ENCODE data around the gene PNKD.
"Not testable (repeated sequence)": the region's sequence is repeated elsewhere in the genome, so short reads cannot be mapped to it uniquely, and the experiment has no call there.

Gene PNKD

GRCh38 chr2:218313356-218313755 is 43.0 kb downstream of the PNKD start:
- Histone ChIP-seq H3K9me3 (ENCODE audit: insufficient read depth, low read depth, low read length) (no peaks in the 10 kb centered on the region), H3K9ac (ENCODE audit: low read depth, low read length) (no peak overlapping the region), H3K4me3 (ENCODE audit: low read length) (no peak overlapping the region), H3K36me3 (ENCODE audit: insufficient read depth, low read length) (no peaks in the 10 kb centered on the region), H3K27ac (ENCODE audit: low read depth, low read length) (no peak overlapping the region), H3K4me1 (ENCODE audit: insufficient read depth, low read length) (no peaks in the 10 kb centered on the region), H3K27me3 (ENCODE audit: insufficient read depth, low read length) (no peaks in the 10 kb centered on the region)
- 80% methylated on average over 1 of the region's 1 CpG for WGBS

- H3K27me3 ChIP-seq (ENCODE audit: insufficient read depth, low read length); H3K9me3 ChIP-seq (ENCODE audit: insufficient read depth, low read depth, low read length); H3K4me1 ChIP-seq (ENCODE audit: insufficient read depth, low read length); H3K36me3 ChIP-seq (ENCODE audit: insufficient read depth, low read length); H3K4me3 ChIP-seq (ENCODE audit: low read length); H3K27ac ChIP-seq (ENCODE audit: low read depth, low read length); H3K9ac ChIP-seq (ENCODE audit: low read depth, low read length): not testable (repeated sequence)
- WGBS = 93% methylated on average over 4 of the region's 4 CpGs
These were observed 44.4 kb downstream of the PNKD start for GRCh38 chr2:218314764-218315163.

- no peaks in the 10 kb centered on the region for H3K4me1 ChIP-seq (ENCODE audit: insufficient read depth, low read length)
These were observed 45.1 kb downstream of the PNKD start for GRCh38 chr2:218315397-218315796.

GRCh38 chr2:218317303-218317630 is 46.9 kb downstream of the PNKD start:
- Histone ChIP-seq H3K9me3 (ENCODE audit: insufficient read depth, low read depth, low read length) (no peaks in the 10 kb centered on the region), H3K4me1 (ENCODE audit: insufficient read depth, low read length) (peaks cover 3% of the 10 kb centered on the region), H3K9ac (ENCODE audit: low read depth, low read length) (no peak overlapping the region), H3K27me3 (ENCODE audit: insufficient read depth, low read length) (no peaks in the 10 kb centered on the region), H3K27ac (ENCODE audit: low read depth, low read length) (no peak overlapping the region), H3K36me3 (ENCODE audit: insufficient read depth, low read length) (no peaks in the 10 kb centered on the region), H3K4me3 (ENCODE audit: low read length) (no peak overlapping the region)
- 94% methylated on average over 1 of the region's 1 CpG for WGBS

More at GRCh38 chr2:218315397-218315796, 45.1 kb downstream of the PNKD start:
- no peak overlapping the region for H3K9ac ChIP-seq (ENCODE audit: low read depth, low read length)
- H3K4me3 ChIP-seq (ENCODE audit: low read length) = no peak overlapping the region
- WGBS = 94% methylated on average over 4 of the region's 8 CpGs
- no peaks in the 10 kb centered on the region for H3K9me3 ChIP-seq (ENCODE audit: insufficient read depth, low read depth, low read length)
- no peaks in the 10 kb centered on the region for H3K36me3 ChIP-seq (ENCODE audit: insufficient read depth, low read length)
- no peak overlapping the region for H3K27ac ChIP-seq (ENCODE audit: low read depth, low read length)
- no peaks in the 10 kb centered on the region for H3K27me3 ChIP-seq (ENCODE audit: insufficient read depth, low read length)

GRCh38 chr2:218317835-218318234 is 47.5 kb downstream of the PNKD start:
- H3K4me3 ChIP-seq (ENCODE audit: low read length) = no peak overlapping the region
- no peaks in the 10 kb centered on the region for H3K27me3 ChIP-seq (ENCODE audit: insufficient read depth, low read length)
- 93% methylated on average over 4 of the region's 4 CpGs for WGBS
- H3K27ac ChIP-seq (ENCODE audit: low read depth, low read length) = no peak overlapping the region
- H3K9me3 ChIP-seq (ENCODE audit: insufficient read depth, low read depth, low read length) = no peaks in the 10 kb centered on the region
- no peaks in the 10 kb centered on the region for H3K36me3 ChIP-seq (ENCODE audit: insufficient read depth, low read length)
- no peak overlapping the region for H3K9ac ChIP-seq (ENCODE audit: low read depth, low read length)
- H3K4me1 ChIP-seq (ENCODE audit: insufficient read depth, low read length) = peaks cover 7% of the 10 kb centered on the region

DNA sequence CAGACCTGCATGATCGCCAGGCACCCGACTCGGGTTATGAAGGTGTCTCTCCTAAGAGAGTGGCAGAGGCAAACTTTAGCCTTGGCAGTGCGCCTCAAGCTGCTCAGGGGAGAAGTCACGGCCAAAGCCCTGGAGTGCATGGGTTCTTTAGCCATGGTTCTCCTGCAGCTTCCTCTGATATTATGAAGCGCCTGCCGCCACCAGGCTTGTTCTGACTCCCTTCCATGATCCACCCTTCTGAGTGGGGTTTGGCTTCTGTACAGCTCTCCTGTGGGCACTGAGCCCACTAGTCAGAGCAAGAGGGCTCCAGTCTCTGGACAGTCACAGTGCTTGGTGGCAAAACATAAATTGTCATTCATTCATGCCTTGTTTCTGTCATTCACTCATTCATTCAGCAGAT is 47.9 kb downstream of the PNKD start:
- Histone ChIP-seq H3K9ac (ENCODE audit: low read depth, low read length) (no peak overlapping the region), H3K4me1 (ENCODE audit: insufficient read depth, low read length) (peaks cover 7% of the 10 kb centered on the region), H3K27ac (ENCODE audit: low read depth, low read length) (no peak overlapping the region), H3K36me3 (ENCODE audit: insufficient read depth, low read length) (no peaks in the 10 kb centered on the region), H3K27me3 (ENCODE audit: insufficient read depth, low read length) (no peaks in the 10 kb centered on the region), H3K9me3 (ENCODE audit: insufficient read depth, low read depth, low read length) (no peaks in the 10 kb centered on the region), H3K4me3 (ENCODE audit: low read length) (no peak overlapping the region)
- WGBS = 80% methylated on average over 7 of the region's 7 CpGs

DNA sequence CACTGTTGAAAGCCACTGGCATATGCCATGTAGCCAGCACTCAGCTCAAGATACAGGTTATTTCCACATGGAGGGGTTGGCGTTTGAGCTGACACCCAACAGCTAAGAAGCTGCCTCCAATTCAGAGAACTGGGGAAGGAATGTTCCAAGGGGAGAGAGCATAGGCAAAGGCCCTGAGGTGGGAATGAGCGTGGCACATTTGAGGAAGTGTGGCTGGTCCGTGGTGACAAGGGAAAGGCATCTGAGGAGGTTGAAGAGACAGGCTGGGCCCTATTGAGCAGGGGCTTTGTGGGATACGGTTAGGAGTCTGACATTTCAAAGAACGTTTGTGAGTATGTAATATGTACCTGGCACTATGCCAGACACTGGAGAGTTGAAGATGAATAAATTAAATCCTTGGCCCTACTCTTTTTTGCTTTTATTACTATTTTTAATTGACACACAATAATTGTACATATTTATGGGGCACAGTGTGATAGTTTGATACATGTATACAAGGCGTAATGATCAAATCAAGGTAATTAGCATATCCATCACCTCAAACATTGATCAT is 49.6 kb downstream of the PNKD start:
- H3K9ac ChIP-seq (ENCODE audit: low read depth, low read length) = no peak overlapping the region
- H3K27me3 ChIP-seq (ENCODE audit: insufficient read depth, low read length) = no peaks in the 10 kb centered on the region
- no peak overlapping the region for H3K27ac ChIP-seq (ENCODE audit: low read depth, low read length)
- H3K36me3 ChIP-seq (ENCODE audit: insufficient read depth, low read length) = no peaks in the 10 kb centered on the region
- no peak overlapping the region for H3K4me3 ChIP-seq (ENCODE audit: low read length)
- no peaks in the 10 kb centered on the region for H3K9me3 ChIP-seq (ENCODE audit: insufficient read depth, low read depth, low read length)
- H3K4me1 ChIP-seq (ENCODE audit: insufficient read depth, low read length) = peaks cover 16% of the 10 kb centered on the region
- 67% methylated on average over 6 of the region's 6 CpGs for WGBS

- H3K4me1 ChIP-seq (ENCODE audit: insufficient read depth, low read length) = peaks cover 22% of the 10 kb centered on the region
- no peaks in the 10 kb centered on the region for H3K36me3 ChIP-seq (ENCODE audit: insufficient read depth, low read length)
- WGBS = 87% methylated on average over 2 of the region's 3 CpGs
- H3K27me3 ChIP-seq (ENCODE audit: insufficient read depth, low read length) = no peaks in the 10 kb centered on the region
- H3K4me3 ChIP-seq (ENCODE audit: low read length) = no peak overlapping the region
- H3K27ac ChIP-seq (ENCODE audit: low read depth, low read length) = no peak overlapping the region
- no peaks in the 10 kb centered on the region for H3K9me3 ChIP-seq (ENCODE audit: insufficient read depth, low read depth, low read length)
- H3K9ac ChIP-seq (ENCODE audit: low read depth, low read length) = no peak overlapping the region
These were observed 50.5 kb downstream of the PNKD start for GRCh38 chr2:218320704-218321336.

- peak overlapping the region; percentile 59; the same call in 1 of the 2 replicates for H3K27ac ChIP-seq (ENCODE audit: low read depth, low read length)
- H3K36me3 ChIP-seq (ENCODE audit: insufficient read depth, low read length) = no peaks in the 10 kb centered on the region
- no peaks in the 10 kb centered on the region for H3K27me3 ChIP-seq (ENCODE audit: insufficient read depth, low read length)
- H3K4me1 ChIP-seq (ENCODE audit: insufficient read depth, low read length) = peaks cover 31% of the 10 kb centered on the region
- H3K4me3 ChIP-seq (ENCODE audit: low read length) = peak overlapping the region; percentile 78
- WGBS = 1% methylated on average over 69 of the region's 69 CpGs
- no peaks in the 10 kb centered on the region for H3K9me3 ChIP-seq (ENCODE audit: insufficient read depth, low read depth, low read length)
- peak overlapping the region; percentile 64 for H3K9ac ChIP-seq (ENCODE audit: low read depth, low read length)
These were observed 52.6 kb downstream of the PNKD start for GRCh38 chr2:218322768-218323525.

DNA sequence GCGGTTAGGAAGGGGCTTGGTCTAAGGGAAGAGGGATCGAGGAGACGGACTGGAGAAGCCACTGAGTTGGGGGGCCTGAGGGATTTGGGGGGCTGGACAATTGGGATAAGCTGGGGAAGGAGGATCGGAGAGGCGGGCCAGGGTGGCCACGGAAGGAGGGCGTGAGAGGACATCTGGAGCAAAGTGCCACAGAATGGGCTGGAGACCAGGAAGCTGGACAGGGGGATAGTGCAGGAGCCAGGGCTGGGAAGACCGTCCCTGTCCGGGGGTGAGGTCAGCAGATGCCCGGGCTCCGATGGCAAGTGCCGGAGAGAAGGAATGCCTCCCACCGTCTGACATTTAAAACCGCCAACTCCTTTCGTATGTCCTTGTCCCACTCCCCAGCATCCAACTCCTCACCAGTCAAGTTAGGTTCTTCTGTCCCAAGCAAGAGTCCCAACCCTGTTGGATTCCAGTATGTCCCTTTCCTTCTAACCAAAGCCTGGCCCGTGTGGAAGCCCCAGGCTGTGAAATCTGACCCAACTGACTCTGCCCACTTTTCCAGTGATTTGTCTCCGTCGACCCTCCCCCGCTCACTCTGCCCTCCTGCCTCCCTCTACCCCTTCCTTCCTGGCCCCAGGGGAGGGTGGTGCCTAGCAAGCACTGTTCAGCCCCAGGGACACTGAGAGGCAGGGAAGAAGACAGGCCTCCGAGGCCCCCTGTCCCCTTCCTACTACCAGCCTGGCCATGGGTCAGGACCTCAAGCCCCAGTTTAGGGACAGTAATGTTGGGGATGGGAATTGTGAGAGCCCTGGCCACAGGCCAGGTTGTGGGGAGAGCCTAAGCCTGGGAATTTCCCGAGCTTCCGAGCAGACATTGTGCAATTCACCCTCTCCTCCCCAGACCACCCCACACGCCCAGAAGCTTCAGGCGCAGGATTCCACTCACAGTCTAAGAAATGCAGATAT is 53.5 kb downstream of the PNKD start:
- Histone ChIP-seq H3K9ac (ENCODE audit: low read depth, low read length) (peak overlapping the region; percentile 39; the same call in 1 of the 2 replicates), H3K27me3 (ENCODE audit: insufficient read depth, low read length) (no peaks in the 10 kb centered on the region), H3K27ac (ENCODE audit: low read depth, low read length) (peak overlapping the region; percentile 70; the same call in 1 of the 2 replicates), H3K36me3 (ENCODE audit: insufficient read depth, low read length) (no peaks in the 10 kb centered on the region), H3K4me3 (ENCODE audit: low read length) (peak overlapping the region; percentile 78), H3K4me1 (ENCODE audit: insufficient read depth, low read length) (peaks cover 31% of the 10 kb centered on the region), H3K9me3 (ENCODE audit: insufficient read depth, low read depth, low read length) (no peaks in the 10 kb centered on the region)
- 3% methylated on average over 22 of the region's 24 CpGs for WGBS

Data from HUES64 (cell line).